Heart right ventricle (tissue), 16 donors: ENCODE data around the gene ADD2. TPM values are rescaled to one million over a fixed set of nuclear protein-coding genes. Genes with fewer than 3 reads are reported as not detected.

Experiments used
- ATAC-seq, 8 donors: fragments of 200-7000 bp; cut with Tn5 transposase; one replicate each; pipeline ENCODE4 v1.9.1; 2020; ENCODE audit warnings: mild to moderate bottlenecking in 8 of 8, moderate library complexity in 8 of 8, moderate number of reproducible peaks in 1 of 8
- DNase-seq, 2 donors: peaks; one replicate each; pipeline ENCODE4 v3.0.0-alpha.2; 2020
- H3K27ac ChIP-seq, 10 donors: fragments of 200-600 bp; sonication (generic) in 2 of 10; one replicate each; pipeline versions ENCODE4 v1.5.0 to v1.8.0; 2020 to 2022; ENCODE audit warnings: mild to moderate bottlenecking in 3 of 10
- H3K27me3 ChIP-seq, 7 donors: fragments of 200-600 bp; one replicate each; pipeline ENCODE4 v1.8.0; 2021 to 2022; ENCODE audit warnings: mild to moderate bottlenecking in 2 of 7
- H3K36me3 ChIP-seq, 9 donors: fragments of 200-600 bp; sonication (generic) in 1 of 9; one replicate each; pipeline versions ENCODE4 v1.5.0 to v1.8.0; 2020 to 2022; ENCODE audit warnings: mild to moderate bottlenecking in 2 of 9
- H3K4me1 ChIP-seq, 9 donors: fragments of 200-600 bp; sonication (generic) in 1 of 9; one replicate each; pipeline versions ENCODE4 v1.5.0 to v1.8.0; 2020 to 2022; ENCODE audit warnings: mild to moderate bottlenecking in 4 of 9
- H3K4me3 ChIP-seq, 10 donors: fragments of 200-600 bp; sonication (generic) in 2 of 10; one replicate each; pipeline versions ENCODE4 v1.5.0 to v1.8.0; 2020 to 2022; ENCODE audit warnings: mild to moderate bottlenecking in 7 of 10, moderate library complexity in 2 of 10
- H3K9me3 ChIP-seq, 11 donors: fragments of 200-600 bp in 10 of 11; sonication (generic) in 2 of 11; one replicate each; pipeline versions ENCODE4 v1.5.0 to v1.8.0; 2013 to 2022; ENCODE audit warnings: mild to moderate bottlenecking in 2 of 11, control low read depth in 1 of 11, moderate library complexity in 1 of 11
- CTCF ChIP-seq, 9 donors: fragments of 200-600 bp; sonication (generic) in 2 of 9; IDR thresholded peaks; one replicate each; pipeline versions ENCODE4 v1.5.0 to v1.8.0; 2021 to 2022; ENCODE audit warnings: antibody characterized with exemption in 9 of 9, mild to moderate bottlenecking in 5 of 9, moderate library complexity in 1 of 9
- WGBS, 2 donors: extraction: QIAGEN DNeasy Blood & Tissue Kit; methylation state at CpG; one replicate each; pipeline ENCODE4 v1.1.7; 2013; ENCODE audit warnings: inconsistent platforms in 1 of 2; 5-methylcytosine and 5-hydroxymethylcytosine counted together
- intact Hi-C, 10 donors: fragments of 100-400 bp; cut with DNase I; formaldehyde crosslinking; loops; one replicate each; pipeline versions ENCODE4 v1.11.1 to v1.14.2; 2022
- polyA plus RNA-seq, 2 donors: library from polyadenylated mRNA; stranded (reverse); fragments of 200-250 nt; gene quantifications; one replicate each; pipeline ENCODE4 v1.2.3, GENCODE V29; 2013
- total RNA-seq, 10 donors: library from RNA; stranded (reverse); fragmentation: NEBNext Ultra II Directional in 3 of 10; extraction: Animal tissue kit (Norgen Biotek cat#: 25700) in 3 of 10; gene quantifications; one replicate each; pipeline versions ENCODE4 v1.2.1 to v1.2.4, GENCODE V29; 2021 to 2023
- donor health status: Arrhythmogenic right ventricular cardiomyopathy.
- donor health status: ischemic (EF 13 %, LVEDD 7.1; RV severe dilation, severe dysfunction).
- donor health status: healthy with polysubstance abuse.
- donor health status: DM: no; HTN: yes; CAD: no.
- donor health status: DM: no; HTN: no; CAD: no.
- donor health status: ischemic (EF 25% LVEDD 6.9; RV normal size, moderate dysfunction).
- donor health status: ischemic (EF 25% LVEDD 5.7; RV mildly dilated, moderate dysfunction).
- donor health status: healthy.
- donor health status: DM: yes; HTN: yes; CAD: no.
- donor health status: Ischemic cardiomyopathy.
- donor health status: ischemic (EF 35%, LVEDD 5.7; RV mildly dilated, moderate dysfunction).
- donor health status: nonischemic (EF 11% LVEDD 7.7; RV severe dilation, severe dysfunction).
- donor health status: DM: yes; HTN: yes; CAD: no.
- donor health status: PGD.
- donor health status: ischemic (EF 29% LVEDD 5.4; RV normal size, mild dysfunction).
- donor health status: nonischemic (EF 23%, LVEDD 6.1; RV moderate dilation, normal function).

ADD2 gene
- total and polyA plus RNA-seq, 12 donors: 0.16 to 5.7 (median 2.2) TPM

- Histone ChIP-seq H3K36me3 (no peaks in the 10 kb centered on the region), H3K4me3 (no peak overlapping the region), H3K27ac (no peak overlapping the region), H3K4me1 (no peaks in the 10 kb centered on the region), H3K27me3 (peaks cover 0 to 26% (median 5%) of the 10 kb centered on the region in 7 donors), H3K9me3 (no peaks in the 10 kb centered on the region)
- ATAC-seq: no peak
- no peak for TF ChIP-seq CTCF (IDR thresholded peaks at IDR 0.05)
- WGBS, 2 donors: 63 to 75% methylated on average over 3 of the region's 3 CpGs
- no peak for DNase-seq
- intact Hi-C loops: loop anchor here in 5 of 10 donors (2.0 to 5.0 kb wide), 3 partner anchors 276 to 314 kb away; no protein-coding TSS in a partner anchor
These were observed 148.8 kb downstream of the ADD2 start for GRCh38 chr2:70619167-70619566.

- TF ChIP-seq CTCF (IDR thresholded peaks at IDR 0.05): no peak
- Histone ChIP-seq H3K9me3 (no peaks in the 10 kb centered on the region), H3K36me3 (no peaks in the 10 kb centered on the region), H3K4me3 (no peak overlapping the region), H3K4me1 (no peaks in the 10 kb centered on the region), H3K27me3 (peaks cover 0 to 15% (median 0%) of the 10 kb centered on the region in 7 donors), H3K27ac (no peak overlapping the region)
- ATAC-seq: no peak
- intact Hi-C loops: loop anchor here in 6 of 10 donors (2.0 to 5.0 kb wide), 3 partner anchors 274 to 311 kb away; no protein-coding TSS in a partner anchor
- WGBS, 2 donors: 80 to 88% methylated on average over 6 of the region's 6 CpGs
- no peak for DNase-seq
These were observed 151.8 kb downstream of the ADD2 start for GRCh38 chr2:70616168-70616694.

GRCh38 chr2:70615222-70615621, 152.8 kb downstream of the ADD2 start:
- DNase-seq (no peak), ATAC-seq (no peak)
- H3K4me3 ChIP-seq: no peak overlapping the region
- TF ChIP-seq CTCF (IDR thresholded peaks at IDR 0.05): no peak
- no peak overlapping the region for H3K27ac ChIP-seq
- no peaks in the 10 kb centered on the region for H3K36me3 ChIP-seq
- peaks cover 0 to 19% (median 7%) of the 10 kb centered on the region in 7 donors for H3K27me3 ChIP-seq
- intact Hi-C loops: loop anchor here in 3 of 10 donors (5.0 kb wide), 1 partner anchor 273 kb away; no protein-coding TSS in a partner anchor
- WGBS, 2 donors: 60 to 65% methylated on average over 2 of the region's 2 CpGs
- H3K9me3 ChIP-seq: no peaks in the 10 kb centered on the region
- H3K4me1 ChIP-seq: no peaks in the 10 kb centered on the region

- H3K9me3 ChIP-seq: no peaks in the 10 kb centered on the region
- WGBS, 2 donors: 72% methylated on average over 7 of the region's 7 CpGs
- H3K27ac ChIP-seq: no peak overlapping the region
- H3K4me1 ChIP-seq: no peaks in the 10 kb centered on the region
- intact Hi-C loops: no loop called here
- ATAC-seq: no peak
- H3K4me3 ChIP-seq: no peak overlapping the region
- H3K27me3 ChIP-seq: peaks cover 0 to 15% (median 4%) of the 10 kb centered on the region in 7 donors
- DNase-seq: no peak
- TF ChIP-seq CTCF (IDR thresholded peaks at IDR 0.05): no peak
- no peaks in the 10 kb centered on the region for H3K36me3 ChIP-seq
These were observed 154.5 kb downstream of the ADD2 start for GRCh38 chr2:70613521-70613920.
